NCI-H2227 (cell line): ENCODE measurements around the gene ZNF518B.

Source experiments
- DNase-seq: peaks from one replicate; lab custom pipeline; 2025; ENCODE audit not compliant: unreplicated experiment; lab: John Stamatoyannopoulos, UW

ZNF518B gene, protein sequence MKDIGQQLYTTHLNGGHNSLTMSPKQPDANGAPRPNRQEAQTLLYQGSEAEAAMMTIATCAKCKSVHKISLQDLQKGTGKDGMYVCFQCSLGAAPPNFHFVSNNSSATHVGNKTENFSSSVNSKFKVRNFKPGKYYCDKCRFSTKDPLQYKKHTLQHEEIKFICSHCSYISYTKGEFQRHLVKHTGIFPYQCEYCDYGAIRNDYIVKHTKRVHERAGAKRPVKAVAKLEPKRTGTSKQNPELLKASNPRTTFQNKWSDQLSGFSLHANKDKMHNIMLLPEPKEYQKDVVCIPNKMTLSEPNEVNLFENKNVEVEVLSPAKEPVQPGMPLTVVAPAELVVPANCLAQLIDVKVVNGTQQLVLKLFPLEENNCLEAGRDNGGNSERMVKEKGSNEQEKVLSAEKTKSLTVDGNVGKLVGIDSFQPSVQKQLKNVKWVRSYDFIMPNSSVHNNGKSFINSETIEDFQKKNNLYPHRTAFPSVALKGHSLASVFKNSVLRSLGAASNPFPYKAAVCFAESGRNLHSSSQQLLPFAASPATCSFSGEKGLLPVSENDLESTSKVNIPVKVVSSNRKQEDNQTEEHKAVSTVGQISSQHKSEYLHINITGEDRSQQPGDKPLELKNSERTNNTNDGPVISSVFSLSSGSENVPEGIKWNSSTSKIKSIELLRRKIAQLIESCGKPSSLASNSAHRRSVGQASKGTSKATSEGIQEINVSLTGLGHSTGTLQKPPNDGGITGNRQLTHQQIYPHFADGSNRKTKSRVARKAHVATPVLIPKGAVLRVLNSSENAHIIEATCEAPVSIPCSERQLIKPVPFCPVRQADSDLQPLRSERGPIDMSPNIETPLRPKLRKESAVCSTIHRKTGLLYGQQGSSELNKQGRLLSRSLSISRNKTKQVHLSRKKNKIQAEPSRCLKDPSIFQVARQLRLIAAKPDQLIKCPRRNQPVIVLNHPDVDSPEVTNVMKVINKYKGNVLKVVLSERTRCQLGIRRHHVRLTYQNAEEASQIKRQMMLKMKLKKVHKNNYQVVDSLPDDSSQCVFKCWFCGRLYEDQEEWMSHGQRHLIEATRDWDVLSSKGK

DNA sequence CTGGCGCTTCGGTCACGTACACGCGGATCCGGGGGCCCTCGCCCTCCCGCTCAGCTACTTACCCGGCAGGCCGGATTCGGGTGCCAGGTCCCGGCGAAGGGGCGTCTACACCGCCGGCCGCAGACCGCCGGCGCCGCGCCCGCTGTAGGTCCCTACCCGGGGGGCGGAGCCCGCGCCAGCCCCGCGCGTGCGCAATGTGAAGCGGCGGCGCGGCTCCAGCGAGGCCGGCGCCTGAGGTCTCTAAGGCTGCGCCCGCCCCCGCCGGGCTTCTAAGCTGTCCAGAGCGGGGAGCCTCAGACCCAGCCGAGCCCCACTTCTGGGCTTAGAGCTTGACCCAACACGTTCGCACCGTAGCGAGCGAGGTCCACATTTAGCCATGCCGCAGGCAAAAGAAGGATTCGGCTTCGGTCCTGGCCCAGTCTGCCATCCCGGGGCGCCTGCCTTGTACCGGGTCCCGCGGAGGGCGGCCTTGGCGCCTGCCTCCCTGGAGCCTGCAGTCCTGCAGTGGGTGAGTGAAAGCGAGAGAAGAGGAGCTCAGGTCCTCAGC, at the start of gene ZNF518B:
TSS of gene ZNF518B (minus strand) at position 172 of the 547 bp plus-strand sequence. CDS start 11,098 bp downstream, outside the sequence.
- DNase-seq: peak; percentile 73

DNA sequence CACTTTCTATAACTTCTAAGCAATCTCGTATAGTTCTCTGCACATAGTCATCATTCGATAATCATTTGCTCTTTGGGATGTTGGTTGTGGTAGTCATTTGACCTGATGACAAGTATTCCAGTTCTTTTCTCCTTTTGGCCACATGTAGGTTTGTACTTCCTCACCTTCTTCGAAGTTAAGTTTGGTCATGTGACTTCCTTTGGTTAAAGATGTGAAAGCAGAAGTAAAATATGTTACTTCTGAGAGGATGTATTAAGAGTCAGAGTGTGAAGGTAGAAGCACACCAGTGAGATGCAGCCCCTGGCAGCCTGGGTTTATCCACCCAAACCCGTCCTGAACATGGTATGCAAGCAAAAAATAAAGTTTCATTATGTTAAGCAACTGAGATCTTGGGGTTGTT, 48.9 kb upstream of the ZNF518B start:
- DNase-seq: no peak

DNA sequence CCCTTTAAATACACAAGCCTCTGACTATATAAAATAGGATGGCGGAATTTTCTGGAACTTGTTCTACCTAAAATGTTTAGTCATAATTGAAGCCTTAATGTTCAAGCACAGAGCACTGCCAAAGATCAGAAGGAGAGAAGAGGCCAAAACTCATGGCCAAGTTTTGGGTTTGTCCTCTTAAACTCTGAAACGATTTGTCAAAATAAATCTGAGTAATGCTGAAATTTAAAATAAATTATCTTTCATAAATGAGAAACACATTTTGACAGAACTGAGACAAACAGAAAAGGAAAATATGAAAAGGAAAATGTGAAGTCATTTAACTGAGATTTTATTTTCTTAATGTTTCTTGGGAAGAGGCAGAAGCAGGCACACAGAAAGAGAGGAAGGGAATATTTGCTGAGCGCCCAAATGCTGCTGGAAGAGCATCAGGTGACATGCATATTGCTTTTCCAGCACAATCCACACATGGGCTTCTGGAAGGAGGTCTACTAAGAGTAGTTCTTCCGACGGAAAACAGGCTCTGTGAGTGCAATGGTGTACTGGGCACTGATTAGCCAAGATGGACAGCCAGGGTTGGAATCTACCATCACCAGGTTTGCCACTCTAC, 47.4 kb upstream of the ZNF518B start:
- DNase-seq: no peak

DNA sequence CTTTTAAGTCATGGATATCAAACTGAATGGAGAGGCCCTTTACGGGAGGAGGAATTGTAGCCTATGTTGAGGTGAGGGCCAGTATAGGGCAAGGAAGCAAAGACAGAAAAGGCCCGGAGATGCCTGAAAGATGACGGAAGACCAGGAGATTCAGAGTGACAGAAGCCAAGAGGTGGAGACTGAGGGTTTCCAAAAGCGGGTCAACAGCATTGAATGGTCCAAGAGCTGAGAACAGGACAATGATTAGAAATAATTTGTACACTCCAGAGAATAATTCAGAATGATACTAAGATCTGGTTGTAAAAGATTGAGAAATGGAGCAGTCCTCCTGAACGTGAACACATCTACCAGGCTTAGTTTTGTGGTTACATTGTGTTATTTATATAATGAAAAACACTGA, 45.5 kb upstream of the ZNF518B start:
- DNase-seq: no peak

DNA sequence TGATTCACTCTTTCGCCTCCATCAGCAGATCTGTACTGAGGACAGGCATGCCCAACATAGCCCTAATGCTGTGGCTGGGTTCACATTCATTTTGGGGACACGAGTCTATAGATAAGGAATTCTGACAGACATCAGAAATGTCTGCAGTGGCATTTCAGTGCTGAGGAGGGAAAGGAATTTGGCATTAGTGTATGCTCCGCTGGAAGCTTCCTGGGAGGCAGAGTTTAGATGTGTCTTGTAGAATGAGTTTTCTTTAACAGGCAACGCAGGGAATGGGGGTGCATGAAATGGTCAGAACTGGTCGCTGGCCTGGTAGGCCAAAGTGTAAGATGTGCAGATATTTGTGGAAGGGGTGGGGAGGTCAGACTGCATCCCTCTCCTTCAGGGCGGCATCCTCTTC, 43.5 kb upstream of the ZNF518B start:
- DNase-seq: no peak

DNA sequence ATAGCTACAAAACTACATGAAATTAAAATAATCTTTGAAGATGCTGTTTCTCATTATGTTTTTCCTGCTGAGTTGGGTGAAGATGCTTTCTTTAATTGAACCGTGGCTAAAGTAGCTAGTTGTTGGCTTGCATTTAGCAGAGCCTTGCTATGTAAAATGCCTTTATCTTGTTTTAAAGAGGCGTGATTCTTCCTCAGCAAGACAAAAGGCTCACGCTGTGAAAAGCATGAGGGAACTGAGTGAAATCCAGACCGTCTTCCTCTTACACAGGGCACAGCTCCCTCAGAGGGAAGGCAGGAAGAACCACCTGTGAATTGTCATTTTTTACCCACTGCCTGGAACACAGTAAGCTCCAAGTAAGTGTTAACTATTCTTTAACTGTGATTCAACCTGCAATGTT, 39.0 kb upstream of the ZNF518B start:
- no peak for DNase-seq

DNA sequence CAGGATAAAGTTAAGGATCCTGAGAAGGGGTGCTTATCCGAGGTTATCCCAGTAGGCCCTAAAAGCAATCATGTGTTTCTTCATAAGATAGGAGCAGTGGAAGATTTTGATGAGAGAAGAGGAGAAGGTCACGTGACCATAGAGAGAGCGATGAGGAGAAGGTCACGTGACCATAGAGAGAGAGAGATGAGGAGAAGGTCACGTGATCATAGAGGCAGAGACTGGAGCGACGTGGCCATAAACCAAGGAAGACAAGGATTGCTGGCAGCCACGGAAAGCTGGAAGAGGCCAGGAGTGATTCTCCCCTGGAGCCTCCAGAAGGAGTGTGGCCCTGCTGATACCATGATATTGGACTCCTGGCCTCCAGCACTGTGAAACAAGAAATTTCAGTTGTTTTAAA, 38.4 kb upstream of the ZNF518B start:
- DNase-seq: no peak

DNA sequence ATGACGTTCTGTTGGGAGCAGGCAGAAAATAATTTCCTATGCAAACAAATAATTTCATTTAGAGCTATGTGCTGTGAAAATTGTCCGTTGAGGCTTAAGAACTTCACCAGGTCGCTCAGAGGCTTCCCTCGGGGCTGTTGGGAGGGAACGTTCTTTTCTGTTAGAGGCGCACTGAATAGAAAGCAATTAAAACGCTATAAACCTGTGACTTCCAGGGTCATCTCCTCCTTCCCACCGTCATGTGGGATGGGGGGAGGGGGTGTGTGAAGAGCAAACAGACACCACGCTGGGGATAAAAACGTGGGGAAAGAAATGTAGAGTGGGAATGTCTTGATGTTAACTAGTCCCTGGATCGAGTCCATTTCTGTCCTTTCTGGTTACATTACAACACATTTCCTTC, 35.2 kb upstream of the ZNF518B start:
- peak; percentile 19 for DNase-seq

DNA sequence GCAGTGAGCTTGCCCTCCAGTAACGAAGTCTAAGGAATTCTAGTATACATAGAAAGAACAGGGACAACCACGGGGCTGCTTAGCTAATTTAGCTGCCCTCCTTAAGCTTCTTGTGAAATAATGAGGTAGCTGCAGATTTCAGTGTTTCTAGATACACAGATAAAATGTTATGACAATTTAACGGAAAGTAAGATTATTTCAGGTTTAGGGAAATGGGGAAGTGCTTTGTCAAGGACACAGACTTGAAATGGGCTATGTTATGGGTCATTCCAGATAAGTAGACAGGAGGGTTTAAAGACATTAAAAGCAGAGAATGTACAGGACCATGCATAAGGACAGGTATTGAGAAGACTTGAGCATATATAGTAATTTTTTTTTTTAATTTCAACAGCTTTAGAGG, 34.2 kb upstream of the ZNF518B start:
- DNase-seq: no peak

DNA sequence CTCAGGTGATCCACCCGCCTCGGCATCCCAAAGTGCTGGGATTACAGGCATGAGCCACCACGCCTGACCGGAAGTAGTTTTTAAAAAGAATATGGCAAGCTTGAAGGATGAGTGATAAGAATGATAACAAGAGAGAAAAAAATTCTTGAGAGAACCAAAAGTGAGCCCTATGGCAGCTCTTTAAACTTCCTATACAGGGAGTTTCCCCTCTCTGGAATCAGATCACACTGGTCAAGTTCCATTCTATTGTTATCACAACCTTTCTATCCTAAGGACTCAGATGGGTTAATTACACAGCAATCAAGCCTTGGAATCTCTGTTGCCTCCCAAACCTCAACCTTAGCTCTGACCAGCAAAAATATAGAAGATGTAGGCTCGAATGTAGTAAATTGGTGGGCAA, 33.8 kb upstream of the ZNF518B start:
- DNase-seq: no peak

DNA sequence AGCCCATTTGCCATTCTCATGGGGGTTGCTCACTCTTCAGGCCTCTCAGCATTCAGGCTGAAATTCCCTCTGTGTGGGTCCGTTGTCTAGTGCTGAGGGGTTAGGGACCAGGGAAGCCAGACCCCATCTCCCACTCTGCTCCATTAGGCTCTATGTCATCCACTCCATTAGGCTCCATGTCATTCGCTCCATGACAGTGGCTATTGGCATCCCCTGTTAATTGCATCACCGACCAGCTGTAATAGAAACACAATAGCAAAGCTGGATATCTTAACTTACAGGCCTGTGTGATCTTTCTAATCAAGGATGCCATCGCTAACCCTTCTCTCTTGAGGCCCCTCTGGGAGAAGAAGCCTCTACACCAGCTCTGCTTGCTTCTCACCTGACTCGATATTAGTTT, 25.7 kb upstream of the ZNF518B start:
- no peak for DNase-seq

DNA sequence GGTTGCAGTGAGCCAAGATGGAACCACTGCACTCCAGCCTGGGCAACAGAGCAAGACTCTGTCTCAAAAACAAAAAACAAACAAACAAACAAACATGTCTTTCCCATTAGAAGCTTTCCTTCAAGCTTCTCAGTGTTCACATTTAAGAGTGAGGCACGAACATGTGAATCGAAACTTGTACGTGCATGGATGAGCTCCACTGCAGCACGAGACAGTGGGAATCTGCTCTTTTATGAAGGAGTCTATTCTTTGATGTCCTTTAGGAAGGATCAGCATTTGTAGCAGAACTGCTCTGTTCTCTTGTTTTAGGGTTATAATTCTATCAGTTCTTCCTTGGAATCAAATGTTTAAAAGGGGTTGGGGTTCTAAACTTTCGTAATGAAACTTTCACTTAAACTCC, 23.4 kb upstream of the ZNF518B start:
- DNase-seq: no peak

DNA sequence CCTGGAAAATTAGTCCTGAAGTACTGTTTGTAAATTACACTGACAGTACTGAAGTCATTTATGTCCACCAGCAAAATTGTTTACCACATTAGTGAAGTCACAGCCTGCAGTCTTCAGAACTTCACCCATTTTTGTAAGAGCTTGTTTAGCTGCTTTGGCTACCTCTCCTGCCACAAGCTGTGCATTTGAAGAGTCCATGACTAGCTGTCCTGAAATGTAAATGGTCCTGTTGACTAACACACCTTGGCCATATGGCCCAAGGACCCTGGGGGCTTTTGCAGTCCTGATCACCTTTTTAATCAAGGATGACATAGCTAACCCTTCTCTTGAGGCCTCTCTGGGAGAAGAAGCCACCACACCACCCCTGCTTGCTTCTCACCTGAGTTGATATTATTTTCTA, 21.4 kb upstream of the ZNF518B start:
- no peak for DNase-seq

DNA sequence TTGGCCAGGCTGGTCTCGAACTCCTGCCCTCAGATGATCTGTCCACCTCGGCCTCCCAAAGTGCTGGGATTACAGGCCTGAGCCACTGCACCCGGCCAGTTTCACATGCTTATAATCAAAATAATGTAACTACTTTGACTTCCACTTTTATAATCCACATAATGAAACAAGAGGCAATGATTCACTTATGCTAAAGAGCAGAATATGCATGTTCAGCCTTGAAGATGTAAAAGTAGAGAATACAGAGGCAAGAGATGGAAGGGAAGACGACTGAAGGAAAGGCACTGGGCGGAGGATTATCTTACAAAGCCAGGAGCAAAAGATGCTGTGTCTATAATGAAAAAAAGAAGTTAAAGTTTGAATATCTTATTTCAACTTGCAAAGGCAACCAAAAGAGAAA, 13.3 kb upstream of the ZNF518B start:
- DNase-seq: no peak

DNA sequence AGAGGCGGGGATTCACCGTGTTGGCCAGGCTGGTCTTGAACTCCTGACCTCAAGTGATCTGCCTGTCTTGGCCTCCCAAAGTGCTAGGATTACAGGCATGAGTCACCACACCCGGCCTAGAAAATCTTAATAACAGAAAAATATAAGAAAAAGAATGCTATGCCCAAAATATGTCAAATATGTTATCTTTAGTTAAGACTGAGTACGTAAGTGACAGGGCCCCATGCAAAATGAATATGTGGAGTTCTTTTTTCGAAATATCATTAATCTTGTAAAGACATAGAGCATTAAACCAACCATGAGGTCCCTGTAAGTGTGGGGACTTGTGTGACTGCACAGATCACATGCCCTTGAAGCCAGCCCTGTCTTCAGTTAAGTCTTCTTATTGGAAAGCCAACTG, 8.9 kb upstream of the ZNF518B start:
- DNase-seq: no peak

DNA sequence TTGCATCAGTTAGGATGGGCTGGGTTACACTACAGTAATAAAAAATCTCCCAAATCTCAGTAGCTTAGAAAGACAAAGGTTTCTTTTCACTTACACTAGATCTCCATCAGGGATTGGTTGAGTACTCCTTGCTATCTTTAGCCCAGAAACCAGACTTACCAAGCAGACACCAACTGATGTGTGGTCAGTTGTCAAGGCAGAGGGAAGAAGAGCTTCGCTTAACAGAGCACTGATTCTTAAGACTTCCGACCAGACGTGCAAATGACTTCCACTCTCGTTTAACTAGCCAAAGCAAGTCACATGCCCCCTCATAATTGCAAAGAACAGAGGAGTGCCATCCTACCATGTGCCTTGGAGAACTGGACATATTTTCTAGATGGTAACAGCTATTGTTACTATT, 5.7 kb upstream of the ZNF518B start:
- no peak for DNase-seq

DNA sequence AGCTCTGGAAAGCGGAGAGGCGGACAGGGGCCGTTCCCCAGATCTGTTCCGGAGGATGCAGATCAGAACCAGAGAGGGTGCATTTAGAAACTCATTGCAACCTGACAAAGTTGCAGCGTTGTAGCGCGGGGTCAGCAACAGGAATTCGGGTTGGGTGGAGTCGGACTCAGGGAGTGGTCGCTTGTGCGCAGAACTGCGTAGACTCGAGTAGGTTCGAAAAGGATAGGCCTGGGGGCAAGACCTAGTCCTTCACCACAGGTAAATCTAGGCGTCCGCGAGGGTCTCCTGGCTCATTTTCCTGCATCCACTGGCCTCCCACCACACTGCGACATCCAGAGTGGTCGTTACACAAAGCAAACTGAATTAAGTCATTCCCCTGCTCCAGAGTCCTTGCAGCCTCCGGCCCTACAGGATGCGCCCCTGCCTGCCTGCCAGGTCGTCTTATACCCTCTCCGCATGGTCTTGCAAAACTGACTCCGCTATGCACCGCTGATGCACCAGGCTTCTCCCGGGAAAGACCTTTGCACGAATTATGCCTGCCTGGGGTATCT, 4.7 kb upstream of the ZNF518B start:
- DNase-seq: no peak

DNA sequence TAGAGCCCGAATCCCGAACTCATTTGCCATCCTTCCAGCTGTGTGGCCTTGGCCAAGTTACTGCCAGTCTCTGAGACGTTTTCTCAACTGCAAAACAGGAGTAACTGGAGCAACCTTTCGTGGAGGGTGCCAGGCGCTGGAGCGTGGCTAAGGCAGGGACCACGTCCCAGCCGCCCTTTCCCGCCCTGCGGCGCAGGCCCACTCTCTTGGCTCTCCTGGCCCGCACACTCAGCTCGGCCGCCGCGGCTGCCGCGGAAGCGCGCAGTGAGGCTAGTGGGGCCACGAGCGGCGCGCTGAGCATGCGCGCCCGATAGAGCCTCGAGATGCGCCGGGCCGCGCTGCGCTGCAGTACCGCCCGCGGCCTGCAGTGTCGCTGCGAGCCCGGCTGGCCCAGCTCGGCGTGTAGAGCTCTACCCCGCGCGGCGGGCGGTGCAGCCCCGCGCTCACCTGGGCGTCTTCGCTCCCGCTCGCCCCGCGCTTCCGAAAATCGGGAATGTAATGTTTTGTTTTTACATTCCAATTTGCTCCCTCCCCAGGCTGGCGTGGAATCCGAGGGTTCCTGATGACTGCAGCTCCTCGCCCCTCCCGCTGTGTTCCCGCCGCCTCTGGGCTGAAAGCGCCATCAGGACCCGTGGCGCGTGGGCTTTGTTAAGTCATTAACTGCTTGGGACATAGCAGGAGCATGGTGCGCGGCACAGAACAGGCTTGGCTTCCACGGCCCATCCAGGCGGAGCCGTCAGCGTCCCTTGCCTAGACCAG, 4.0 kb upstream of the ZNF518B start:
- DNase-seq: peak; percentile 34

DNA sequence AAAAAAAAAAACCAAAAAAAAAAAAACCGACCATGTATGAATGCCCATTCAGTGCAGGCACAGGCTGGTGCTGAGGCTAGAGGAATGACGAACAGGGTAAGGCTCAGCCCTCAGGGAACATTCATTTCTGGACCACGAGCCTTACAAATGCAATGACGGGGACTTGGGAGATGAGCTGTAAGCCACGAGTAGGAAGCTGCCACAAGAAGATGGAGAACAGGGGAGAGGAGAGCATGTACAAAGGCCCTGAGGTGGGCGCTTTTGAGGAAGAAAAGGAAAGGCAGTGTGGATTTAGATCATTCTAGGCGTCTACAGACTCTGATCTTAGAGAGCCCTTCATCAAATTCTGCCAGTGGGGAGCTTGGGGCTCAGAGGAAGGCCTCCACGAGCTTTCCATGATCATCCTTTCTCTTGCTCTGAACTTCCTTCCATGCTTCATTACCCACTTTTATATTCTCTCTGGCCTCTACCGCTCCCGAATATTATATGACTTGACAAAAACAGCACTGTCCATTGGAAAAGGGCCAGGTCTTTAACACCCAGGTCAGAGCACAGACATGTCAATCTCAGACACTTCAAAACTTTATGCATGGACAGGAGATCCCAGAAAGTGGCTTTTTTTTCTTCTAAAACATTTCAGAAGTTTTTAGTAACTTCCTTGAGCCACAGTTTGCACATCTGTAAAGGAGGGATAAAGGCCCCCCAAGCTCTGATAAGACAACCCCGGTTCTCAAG, 3.3 kb upstream of the ZNF518B start:
- no peak for DNase-seq
